Measurements from ENCODE around the gene SLX1A. TPM values are rescaled to one million over a fixed set of nuclear protein-coding genes. Genes with fewer than 3 reads are reported as not detected.
A peak's percentile ranks its signal among the peaks of the same experiment; 100 is the strongest.

SLX1A gene
- total and polyA plus RNA-seq, 2 experiments from 2014 or later: 29.5 to 97.5 TPM

- H3K36me3 Mint-ChIP-seq (ENCODE audit: low read depth): no peaks in the 10 kb centered on the region
- DNase-seq (ENCODE audit: low spot score) (peak; percentile 26), ATAC-seq (no peak)
- no peak overlapping the region for H3K4me3 ChIP-seq
- TF ChIP-seq EZH2phosphoT487 (IDR thresholded peaks at IDR 0.05; ENCODE audit: unreplicated experiment) (no peak), STAT1 (IDR thresholded peaks at IDR 0.05; ENCODE audit: unreplicated experiment) (no peak), EZH2 (IDR thresholded peaks at IDR 0.05; ENCODE audit: low read depth, unreplicated experiment) (no peak), REST (IDR thresholded peaks at IDR 0.05; ENCODE audit: unreplicated experiment) (no peak), ZNF331 (CRISPR knock-in tag; IDR thresholded peaks at IDR 0.05; ENCODE audit: low read depth) (no peak), NANOG (IDR thresholded peaks at IDR 0.05; ENCODE audit: borderline replicate concordance) (no peak), POLR2AphosphoS5 (IDR thresholded peaks at IDR 0.05; ENCODE audit: low read depth) (no peak), JUNB (IDR thresholded peaks at IDR 0.05; ENCODE audit: unreplicated experiment) (no peak), ZNF114 (CRISPR knock-in tag; IDR thresholded peaks at IDR 0.05) (no peak), ETS1 (IDR thresholded peaks at IDR 0.05) (no peak), CREB1 (CRISPR knock-in tag; IDR thresholded peaks at IDR 0.05; ENCODE audit: low read depth) (no peak)
- TF ChIP-seq, protein P1, sequence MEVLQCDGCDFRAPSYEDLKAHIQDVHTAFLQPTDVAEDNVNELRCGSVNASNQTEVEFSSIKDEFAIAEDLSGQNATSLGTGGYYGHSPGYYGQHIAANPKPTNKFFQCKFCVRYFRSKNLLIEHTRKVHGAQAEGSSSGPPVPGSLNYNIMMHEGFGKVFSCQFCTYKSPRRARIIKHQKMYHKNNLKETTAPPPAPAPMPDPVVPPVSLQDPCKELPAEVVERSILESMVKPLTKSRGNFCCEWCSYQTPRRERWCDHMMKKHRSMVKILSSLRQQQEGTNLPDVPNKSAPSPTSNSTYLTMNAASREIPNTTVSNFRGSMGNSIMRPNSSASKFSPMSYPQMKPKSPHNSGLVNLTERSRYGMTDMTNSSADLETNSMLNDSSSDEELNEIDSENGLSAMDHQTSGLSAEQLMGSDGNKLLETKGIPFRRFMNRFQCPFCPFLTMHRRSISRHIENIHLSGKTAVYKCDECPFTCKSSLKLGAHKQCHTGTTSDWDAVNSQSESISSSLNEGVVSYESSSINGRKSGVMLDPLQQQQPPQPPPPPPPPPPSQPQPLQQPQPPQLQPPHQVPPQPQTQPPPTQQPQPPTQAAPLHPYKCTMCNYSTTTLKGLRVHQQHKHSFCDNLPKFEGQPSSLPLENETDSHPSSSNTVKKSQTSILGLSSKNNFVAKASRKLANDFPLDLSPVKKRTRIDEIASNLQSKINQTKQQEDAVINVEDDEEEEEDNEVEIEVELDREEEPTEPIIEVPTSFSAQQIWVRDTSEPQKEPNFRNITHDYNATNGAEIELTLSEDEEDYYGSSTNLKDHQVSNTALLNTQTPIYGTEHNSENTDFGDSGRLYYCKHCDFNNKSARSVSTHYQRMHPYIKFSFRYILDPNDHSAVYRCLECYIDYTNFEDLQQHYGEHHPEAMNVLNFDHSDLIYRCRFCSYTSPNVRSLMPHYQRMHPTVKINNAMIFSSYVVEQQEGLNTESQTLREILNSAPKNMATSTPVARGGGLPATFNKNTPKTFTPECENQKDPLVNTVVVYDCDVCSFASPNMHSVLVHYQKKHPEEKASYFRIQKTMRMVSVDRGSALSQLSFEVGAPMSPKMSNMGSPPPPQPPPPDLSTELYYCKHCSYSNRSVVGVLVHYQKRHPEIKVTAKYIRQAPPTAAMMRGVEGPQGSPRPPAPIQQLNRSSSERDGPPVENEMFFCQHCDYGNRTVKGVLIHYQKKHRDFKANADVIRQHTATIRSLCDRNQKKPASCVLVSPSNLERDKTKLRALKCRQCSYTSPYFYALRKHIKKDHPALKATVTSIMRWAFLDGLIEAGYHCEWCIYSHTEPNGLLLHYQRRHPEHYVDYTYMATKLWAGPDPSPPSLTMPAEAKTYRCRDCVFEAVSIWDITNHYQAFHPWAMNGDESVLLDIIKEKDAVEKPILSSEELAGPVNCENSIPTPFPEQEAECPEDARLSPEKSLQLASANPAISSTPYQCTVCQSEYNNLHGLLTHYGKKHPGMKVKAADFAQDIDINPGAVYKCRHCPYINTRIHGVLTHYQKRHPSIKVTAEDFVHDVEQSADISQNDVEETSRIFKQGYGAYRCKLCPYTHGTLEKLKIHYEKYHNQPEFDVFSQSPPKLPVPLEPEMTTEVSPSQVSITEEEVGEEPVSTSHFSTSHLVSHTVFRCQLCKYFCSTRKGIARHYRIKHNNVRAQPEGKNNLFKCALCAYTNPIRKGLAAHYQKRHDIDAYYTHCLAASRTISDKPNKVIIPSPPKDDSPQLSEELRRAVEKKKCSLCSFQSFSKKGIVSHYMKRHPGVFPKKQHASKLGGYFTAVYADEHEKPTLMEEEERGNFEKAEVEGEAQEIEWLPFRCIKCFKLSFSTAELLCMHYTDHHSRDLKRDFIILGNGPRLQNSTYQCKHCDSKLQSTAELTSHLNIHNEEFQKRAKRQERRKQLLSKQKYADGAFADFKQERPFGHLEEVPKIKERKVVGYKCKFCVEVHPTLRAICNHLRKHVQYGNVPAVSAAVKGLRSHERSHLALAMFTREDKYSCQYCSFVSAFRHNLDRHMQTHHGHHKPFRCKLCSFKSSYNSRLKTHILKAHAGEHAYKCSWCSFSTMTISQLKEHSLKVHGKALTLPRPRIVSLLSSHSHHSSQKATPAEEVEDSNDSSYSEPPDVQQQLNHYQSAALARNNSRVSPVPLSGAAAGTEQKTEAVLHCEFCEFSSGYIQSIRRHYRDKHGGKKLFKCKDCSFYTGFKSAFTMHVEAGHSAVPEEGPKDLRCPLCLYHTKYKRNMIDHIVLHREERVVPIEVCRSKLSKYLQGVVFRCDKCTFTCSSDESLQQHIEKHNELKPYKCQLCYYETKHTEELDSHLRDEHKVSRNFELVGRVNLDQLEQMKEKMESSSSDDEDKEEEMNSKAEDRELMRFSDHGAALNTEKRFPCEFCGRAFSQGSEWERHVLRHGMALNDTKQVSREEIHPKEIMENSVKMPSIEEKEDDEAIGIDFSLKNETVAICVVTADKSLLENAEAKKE (CRISPR knock-in tag; IDR thresholded peaks at IDR 0.05): no peak
- TF ChIP-seq, protein P2, sequence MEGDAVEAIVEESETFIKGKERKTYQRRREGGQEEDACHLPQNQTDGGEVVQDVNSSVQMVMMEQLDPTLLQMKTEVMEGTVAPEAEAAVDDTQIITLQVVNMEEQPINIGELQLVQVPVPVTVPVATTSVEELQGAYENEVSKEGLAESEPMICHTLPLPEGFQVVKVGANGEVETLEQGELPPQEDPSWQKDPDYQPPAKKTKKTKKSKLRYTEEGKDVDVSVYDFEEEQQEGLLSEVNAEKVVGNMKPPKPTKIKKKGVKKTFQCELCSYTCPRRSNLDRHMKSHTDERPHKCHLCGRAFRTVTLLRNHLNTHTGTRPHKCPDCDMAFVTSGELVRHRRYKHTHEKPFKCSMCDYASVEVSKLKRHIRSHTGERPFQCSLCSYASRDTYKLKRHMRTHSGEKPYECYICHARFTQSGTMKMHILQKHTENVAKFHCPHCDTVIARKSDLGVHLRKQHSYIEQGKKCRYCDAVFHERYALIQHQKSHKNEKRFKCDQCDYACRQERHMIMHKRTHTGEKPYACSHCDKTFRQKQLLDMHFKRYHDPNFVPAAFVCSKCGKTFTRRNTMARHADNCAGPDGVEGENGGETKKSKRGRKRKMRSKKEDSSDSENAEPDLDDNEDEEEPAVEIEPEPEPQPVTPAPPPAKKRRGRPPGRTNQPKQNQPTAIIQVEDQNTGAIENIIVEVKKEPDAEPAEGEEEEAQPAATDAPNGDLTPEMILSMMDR (conservative IDR thresholded peaks at IDR 0.05; ENCODE audit: low read depth in 2 of 2): no peak
- H3K4me2 ChIP-seq: no peak overlapping the region
- no peaks in the 10 kb centered on the region for H3K79me2 ChIP-seq (replicated peaks; ENCODE audit: insufficient read depth)
- no peaks in the 10 kb centered on the region for H4K20me1 ChIP-seq (replicated peaks; ENCODE audit: insufficient read depth)
- H3K9me2 ChIP-seq (ENCODE audit: insufficient read depth): no peaks in the 10 kb centered on the region
- H3K4me1 ChIP-seq (ENCODE audit: insufficient read depth): peaks cover 4% of the 10 kb centered on the region; the same call in 1 of the 2 replicates
- H3K27me3 ChIP-seq (ENCODE audit: insufficient read depth): peaks cover 14% of the 10 kb centered on the region; the same call in 1 of the 2 replicates
- no peak overlapping the region for H2AFZ ChIP-seq
- H3K36me3 ChIP-seq (ENCODE audit: insufficient read depth): no peaks in the 10 kb centered on the region
- H3F3A ChIP-seq (replicated peaks; ENCODE audit: low read depth): 0 out of 2 replicates have a peak, but pooled peaks cover 5% of the 10 kb centered on the region
- 0 out of 2 replicates have a peak overlapping the region, but pooled peaks have one; percentile 56 for H3K27ac Mint-ChIP-seq
- H3K27me3 Mint-ChIP-seq (ENCODE audit: insufficient read depth, low read depth, poor library complexity): peaks cover 12% of the 10 kb centered on the region
- H3K4me3 Mint-ChIP-seq: no peak overlapping the region
- H3K4me1 Mint-ChIP-seq: peaks cover 15% of the 10 kb centered on the region; the same call in 2 of the 3 replicates
- no peaks in the 10 kb centered on the region for H3K9me3 Mint-ChIP-seq
- no peak overlapping the region for H3K27ac ChIP-seq (ENCODE audit: low read depth)
Observed at GRCh38 chr16:30185683-30186421, 7.8 kb upstream of the SLX1A start.
